Measurements from ENCODE around the gene SLIT3.

Gene SLIT3

DNA sequence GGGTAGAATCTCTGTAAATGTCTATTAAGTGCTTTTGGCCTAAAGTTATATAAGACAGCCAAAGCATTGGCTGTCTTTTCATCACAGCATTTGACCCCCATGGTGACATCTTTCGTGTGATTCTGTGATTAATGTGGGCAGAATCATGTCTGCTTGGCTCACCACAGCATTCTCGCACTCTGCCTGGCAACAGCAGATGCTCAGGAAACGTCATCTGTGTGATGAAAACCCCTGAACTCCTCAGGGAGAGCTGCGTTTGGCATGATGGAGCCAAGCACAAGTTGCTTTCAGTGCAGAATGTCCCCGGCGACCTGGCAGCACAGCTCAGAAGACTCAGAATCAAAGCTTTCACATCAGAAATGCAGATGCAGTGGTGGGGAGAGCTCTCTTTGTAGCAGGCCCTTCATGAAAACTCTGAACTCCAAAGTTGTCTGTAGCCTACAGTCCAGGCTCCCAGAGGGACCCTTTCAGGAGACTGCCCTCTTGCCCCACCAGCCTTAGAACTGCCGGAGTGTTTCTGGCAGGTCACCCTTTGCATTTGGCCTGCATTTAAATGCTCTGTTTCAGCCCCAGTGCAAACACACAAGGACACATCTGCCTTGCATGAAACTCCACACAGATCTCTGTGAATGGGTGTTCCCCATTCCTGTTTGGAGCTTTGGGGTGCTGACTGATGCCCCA lies 566.2 kb downstream of the SLIT3 start:
- TF ChIP-seq, protein P1, sequence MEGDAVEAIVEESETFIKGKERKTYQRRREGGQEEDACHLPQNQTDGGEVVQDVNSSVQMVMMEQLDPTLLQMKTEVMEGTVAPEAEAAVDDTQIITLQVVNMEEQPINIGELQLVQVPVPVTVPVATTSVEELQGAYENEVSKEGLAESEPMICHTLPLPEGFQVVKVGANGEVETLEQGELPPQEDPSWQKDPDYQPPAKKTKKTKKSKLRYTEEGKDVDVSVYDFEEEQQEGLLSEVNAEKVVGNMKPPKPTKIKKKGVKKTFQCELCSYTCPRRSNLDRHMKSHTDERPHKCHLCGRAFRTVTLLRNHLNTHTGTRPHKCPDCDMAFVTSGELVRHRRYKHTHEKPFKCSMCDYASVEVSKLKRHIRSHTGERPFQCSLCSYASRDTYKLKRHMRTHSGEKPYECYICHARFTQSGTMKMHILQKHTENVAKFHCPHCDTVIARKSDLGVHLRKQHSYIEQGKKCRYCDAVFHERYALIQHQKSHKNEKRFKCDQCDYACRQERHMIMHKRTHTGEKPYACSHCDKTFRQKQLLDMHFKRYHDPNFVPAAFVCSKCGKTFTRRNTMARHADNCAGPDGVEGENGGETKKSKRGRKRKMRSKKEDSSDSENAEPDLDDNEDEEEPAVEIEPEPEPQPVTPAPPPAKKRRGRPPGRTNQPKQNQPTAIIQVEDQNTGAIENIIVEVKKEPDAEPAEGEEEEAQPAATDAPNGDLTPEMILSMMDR (conservative IDR thresholded peaks at IDR 0.05) = no peak
- H3K27ac ChIP-seq = no peak overlapping the region

DNA sequence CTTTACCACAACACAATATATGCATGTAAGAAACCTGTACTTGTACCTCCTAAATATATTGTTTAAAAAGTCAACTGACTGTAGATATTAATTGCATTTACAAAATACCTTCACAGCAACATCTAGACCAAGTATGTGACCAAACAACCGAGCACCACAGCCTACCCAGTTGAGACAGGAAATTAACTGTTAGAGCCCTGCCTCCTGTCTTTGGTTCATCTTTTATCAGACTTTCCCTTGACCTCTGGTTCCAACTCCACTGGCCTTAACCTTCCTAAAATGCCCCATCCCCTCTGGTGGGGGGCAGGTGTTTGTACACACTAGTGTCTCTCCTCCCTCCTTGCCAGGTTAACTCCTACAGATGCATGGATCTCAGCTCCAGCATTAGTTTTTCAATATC lies 566.8 kb downstream of the SLIT3 start:
- H3K27ac ChIP-seq = no peak overlapping the region
- TF ChIP-seq, protein P1 (conservative IDR thresholded peaks at IDR 0.05) = no peak

DNA sequence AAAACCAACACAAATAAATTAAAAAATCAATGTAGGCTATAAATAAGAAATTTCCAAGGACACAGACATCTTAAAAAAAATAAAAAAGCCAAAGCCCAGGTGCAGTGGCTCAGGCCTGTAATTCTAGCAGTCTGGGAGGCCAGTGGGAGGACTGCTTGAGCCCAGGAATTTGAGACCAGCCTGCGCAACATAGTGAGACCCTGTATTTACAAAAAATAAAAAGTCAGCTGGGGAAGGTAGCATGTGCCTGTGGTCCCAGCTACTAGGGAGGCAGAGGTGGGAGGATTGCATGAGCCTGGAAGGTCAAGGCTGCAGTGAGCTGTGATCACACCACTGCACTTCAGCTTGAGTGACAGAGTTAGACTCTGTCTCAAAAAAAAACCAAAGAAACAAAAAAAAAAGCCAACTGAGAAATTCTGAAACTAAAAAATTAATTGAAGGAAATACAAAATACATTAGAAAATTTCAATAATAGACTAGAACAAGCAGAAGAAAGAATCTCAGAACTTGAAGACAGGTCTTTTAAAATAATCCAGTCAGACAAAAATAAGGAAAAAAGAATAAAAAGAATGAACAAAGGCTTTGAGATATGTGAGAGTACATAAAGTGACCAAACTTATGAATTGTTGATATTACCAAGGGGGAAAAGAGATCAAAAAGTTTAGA lies 572.3 kb downstream of the SLIT3 start:
- H3K27ac ChIP-seq = no peak overlapping the region
- TF ChIP-seq, protein P1 (conservative IDR thresholded peaks at IDR 0.05) = no peak

DNA sequence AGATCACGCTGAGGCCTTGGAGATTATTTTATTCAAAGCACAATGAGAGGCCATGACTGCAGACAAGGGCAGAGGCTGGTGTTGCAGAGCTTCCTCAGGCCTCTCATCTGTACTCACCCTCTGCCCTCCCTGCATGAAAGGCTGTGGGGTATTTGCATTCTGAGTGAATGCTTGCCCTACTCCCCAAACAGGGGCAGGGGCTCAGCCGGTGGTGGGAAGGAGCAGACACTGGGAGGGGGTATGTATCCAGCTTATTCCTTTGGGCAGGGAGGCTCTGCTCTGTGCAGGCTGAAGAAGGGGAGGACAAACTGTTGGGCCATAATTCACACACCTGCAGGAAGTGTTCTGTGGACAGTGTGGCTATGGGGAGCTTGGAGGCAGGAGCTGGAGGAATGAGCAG lies 573.4 kb downstream of the SLIT3 start:
- H3K27ac ChIP-seq = no peak overlapping the region
- TF ChIP-seq, protein P1 (conservative IDR thresholded peaks at IDR 0.05) = no peak

DNA sequence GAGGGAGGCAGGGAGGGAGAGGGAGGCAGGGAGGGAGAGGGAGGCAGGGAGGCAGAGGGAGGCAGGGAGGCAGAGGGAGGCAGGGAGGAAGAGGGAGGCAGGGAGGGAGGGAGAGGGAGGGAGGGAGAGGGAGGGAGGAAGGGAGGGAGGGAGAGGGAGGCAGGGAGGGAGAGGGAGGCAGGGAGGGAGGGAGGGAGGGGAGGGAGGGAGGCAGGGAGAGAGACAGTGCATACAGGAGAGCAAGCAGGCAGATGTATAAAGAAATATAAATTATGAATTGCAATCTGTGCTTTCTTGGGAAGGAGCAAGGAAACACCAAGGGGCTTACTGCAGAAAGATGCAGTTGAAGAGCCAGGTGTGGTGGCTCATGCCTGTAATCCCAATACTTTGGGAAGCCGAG lies 574.6 kb downstream of the SLIT3 start:
- TF ChIP-seq, protein P1 (conservative IDR thresholded peaks at IDR 0.05) = no peak
- H3K27ac ChIP-seq = no peak overlapping the region

DNA sequence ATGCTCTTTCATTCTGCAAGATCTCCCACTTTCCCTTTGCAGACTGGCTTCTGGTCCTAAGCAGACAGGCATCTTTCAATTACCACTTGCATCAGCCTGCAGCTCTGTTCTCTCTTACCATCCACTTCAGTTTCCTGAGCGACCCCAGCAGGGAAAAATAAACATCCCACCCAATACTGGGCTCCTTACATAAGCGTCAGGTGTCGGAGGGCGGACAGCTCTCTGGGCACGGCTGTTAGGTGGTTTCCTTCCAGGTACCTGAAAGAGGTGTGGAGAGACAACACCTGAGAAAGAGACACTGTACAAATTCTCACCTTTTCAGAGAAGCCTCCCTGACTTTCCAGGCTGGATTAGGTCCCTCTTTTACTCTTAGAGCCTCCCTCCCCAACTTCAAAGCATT lies 576.7 kb downstream of the SLIT3 start:
- TF ChIP-seq, protein P1 (conservative IDR thresholded peaks at IDR 0.05) = no peak
- H3K27ac ChIP-seq = no peak overlapping the region

DNA sequence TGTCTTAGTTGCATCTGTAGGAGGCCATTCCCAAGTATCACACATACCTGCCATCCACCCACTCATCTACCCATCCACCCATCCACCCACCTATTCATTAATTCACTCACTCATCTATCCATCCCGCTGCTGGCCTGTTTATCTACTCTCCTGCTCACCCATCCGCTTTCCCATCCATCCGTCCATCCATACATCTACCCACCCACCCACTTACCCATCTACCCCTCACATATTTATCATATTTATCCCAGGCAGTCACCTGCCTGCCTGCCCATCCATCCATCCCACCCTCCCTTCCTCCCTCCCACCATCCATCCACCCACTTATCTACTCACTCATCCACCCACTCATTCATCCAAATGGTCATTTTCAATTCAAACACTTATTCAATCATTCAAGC lies 577.9 kb downstream of the SLIT3 start:
- H3K27ac ChIP-seq = no peak overlapping the region
- TF ChIP-seq, protein P1 (conservative IDR thresholded peaks at IDR 0.05) = no peak

All from VCaP (cell line).